ENCODE measurements around the gene DUSP6. TPM values are rescaled to one million over a fixed set of nuclear protein-coding genes. Genes with fewer than 3 reads are reported as not detected.

DUSP6 gene
- total RNA-seq, 1 donor from 2014 or later, result 51.1 TPM

DNA sequence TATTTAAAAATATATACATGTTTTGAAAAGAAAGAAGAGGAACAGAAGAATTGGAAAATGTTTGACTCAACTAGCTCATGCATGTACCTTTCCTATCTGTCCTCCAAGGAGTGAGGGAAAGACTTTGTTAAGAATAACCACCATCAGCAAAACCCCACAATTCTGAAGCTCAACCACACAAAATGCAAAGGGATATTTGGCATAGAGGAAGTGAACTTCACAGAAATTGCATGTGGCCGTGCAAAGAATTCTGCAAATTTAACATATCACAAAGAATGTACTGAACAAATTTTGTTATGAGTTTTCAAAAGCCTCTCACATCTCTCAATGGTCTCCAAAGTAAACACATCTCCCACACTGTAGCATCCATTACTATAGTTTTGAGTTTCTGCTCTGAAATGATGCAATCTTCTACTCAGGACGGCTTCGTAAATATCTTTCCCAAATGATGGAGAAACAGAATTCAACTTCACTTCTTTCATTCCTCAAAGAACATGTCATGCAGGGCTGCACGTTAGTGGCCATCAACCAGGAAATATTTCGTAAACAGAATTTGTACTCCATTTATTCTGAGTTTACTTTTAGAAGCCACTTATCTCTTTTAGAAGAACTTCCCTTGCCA, 17.6 kb downstream of the DUSP6 start:
- no peak overlapping the region for H3K4me3 ChIP-seq
- no peaks in the 10 kb centered on the region for H3K27me3 ChIP-seq
- TF ChIP-seq, protein P1, sequence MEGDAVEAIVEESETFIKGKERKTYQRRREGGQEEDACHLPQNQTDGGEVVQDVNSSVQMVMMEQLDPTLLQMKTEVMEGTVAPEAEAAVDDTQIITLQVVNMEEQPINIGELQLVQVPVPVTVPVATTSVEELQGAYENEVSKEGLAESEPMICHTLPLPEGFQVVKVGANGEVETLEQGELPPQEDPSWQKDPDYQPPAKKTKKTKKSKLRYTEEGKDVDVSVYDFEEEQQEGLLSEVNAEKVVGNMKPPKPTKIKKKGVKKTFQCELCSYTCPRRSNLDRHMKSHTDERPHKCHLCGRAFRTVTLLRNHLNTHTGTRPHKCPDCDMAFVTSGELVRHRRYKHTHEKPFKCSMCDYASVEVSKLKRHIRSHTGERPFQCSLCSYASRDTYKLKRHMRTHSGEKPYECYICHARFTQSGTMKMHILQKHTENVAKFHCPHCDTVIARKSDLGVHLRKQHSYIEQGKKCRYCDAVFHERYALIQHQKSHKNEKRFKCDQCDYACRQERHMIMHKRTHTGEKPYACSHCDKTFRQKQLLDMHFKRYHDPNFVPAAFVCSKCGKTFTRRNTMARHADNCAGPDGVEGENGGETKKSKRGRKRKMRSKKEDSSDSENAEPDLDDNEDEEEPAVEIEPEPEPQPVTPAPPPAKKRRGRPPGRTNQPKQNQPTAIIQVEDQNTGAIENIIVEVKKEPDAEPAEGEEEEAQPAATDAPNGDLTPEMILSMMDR (IDR thresholded peaks at IDR 0.05), result no peak
- no peak for TF ChIP-seq POLR2AphosphoS5 (IDR thresholded peaks at IDR 0.05; ENCODE audit: insufficient read depth in 1 of 2, low read depth in 1 of 2)
- no peak for TF ChIP-seq POLR2A (IDR thresholded peaks at IDR 0.05)
- no peaks in the 10 kb centered on the region for H3K36me3 ChIP-seq
- peaks cover 4% of the 10 kb centered on the region for H3K9me3 ChIP-seq
- DNase-seq (ENCODE audit: extremely low spot score in 2 of 2), result no peak
- no peak overlapping the region for H3K27ac ChIP-seq
- no peaks in the 10 kb centered on the region for H3K4me1 ChIP-seq
- intact Hi-C loops (cut with DNase I), result no loop called here

DNA sequence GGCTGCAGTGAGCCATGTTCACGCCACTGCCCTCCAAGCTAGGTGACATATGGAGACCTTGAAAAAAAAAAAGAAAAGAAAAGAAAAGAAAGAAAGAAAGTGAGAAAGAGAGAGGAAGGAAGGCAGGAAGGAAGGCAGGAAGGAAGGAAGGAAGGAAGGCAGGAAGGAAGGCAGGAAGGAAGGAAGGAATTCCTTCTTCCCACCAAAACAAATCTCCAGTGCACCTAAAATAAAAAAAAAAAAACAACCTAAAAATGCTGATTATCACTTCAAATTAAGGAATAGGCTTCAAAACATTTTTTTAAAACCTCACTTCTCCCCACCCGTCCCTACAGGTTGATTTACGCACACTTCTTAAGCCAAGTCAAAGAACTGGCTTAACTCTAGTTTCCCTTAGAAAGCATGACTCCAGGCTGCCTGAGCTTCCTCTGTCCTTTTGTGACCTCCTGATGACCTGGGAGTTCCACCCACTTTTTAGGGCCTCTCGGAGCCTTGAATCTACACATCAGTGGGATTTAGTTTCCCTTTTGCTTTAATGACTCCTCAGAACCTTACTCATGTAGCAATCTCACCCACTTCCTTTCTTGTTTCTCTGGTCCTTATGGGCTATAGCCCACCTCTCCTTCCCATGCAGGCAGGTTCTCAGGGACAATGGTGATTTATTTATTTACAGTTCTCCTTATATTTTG, 18.6 kb downstream of the DUSP6 start:
- no peaks in the 10 kb centered on the region for H3K27me3 ChIP-seq
- no peak overlapping the region for H3K4me3 ChIP-seq
- no peak overlapping the region for H3K27ac ChIP-seq
- TF ChIP-seq POLR2A (IDR thresholded peaks at IDR 0.05) (no peak), POLR2AphosphoS5 (IDR thresholded peaks at IDR 0.05; ENCODE audit: insufficient read depth in 1 of 2, low read depth in 1 of 2) (no peak)
- TF ChIP-seq, protein P1 (IDR thresholded peaks at IDR 0.05), result no peak
- no peaks in the 10 kb centered on the region for H3K36me3 ChIP-seq
- intact Hi-C loops (cut with DNase I), result no loop called here
- no peak for DNase-seq (ENCODE audit: extremely low spot score in 2 of 2)
- H3K4me1 ChIP-seq, result no peaks in the 10 kb centered on the region
- peaks cover 4% of the 10 kb centered on the region for H3K9me3 ChIP-seq

DNA sequence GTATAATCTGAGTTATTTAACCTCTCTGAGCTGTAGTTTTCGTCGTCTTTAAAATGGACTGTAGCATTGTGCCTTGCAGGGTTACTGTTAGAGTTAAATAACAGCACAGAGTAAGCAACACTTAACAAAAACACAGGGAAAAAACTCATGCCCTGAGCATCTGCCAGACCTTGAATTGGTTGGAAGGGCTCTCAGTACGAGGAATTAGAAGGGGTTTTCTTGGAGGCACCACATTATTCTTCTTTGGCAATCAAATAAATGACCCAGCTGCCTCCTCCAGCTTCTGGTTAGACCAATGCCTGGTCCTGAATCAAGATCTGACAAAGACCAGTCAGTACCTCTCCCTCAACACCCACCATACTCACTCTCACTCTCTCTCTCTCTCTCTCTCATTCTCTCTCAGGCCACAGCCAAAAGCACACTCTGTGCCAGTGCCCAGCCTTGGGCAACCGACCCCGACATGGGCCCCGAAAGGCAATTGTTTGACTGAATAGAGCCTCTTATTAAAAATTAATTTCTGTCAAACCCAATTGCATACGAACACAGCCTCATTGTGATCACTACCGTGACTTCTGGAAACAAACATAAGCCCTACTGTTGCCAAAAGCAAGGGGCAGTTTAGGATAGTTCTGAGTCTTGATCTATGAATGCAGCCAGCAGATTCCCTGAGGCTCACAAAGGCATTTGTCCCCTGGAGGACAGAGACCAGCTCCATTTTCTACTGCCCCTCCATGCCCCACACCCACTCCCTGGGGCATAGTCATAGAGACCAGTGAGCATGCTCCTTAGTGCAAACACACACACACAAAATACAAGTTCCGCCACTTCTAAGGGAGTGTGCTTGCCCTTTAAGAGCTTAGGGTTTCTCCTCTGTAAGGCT, 23.9 kb downstream of the DUSP6 start:
- no peak for DNase-seq (ENCODE audit: extremely low spot score in 2 of 2)
- H3K4me1 ChIP-seq, result no peaks in the 10 kb centered on the region
- no peaks in the 10 kb centered on the region for H3K27me3 ChIP-seq
- no peaks in the 10 kb centered on the region for H3K36me3 ChIP-seq
- TF ChIP-seq, protein P1 (IDR thresholded peaks at IDR 0.05), result no peak
- no peak for TF ChIP-seq POLR2A (IDR thresholded peaks at IDR 0.05)
- no peak for TF ChIP-seq POLR2AphosphoS5 (IDR thresholded peaks at IDR 0.05; ENCODE audit: insufficient read depth in 1 of 2, low read depth in 1 of 2)
- H3K4me3 ChIP-seq, result no peak overlapping the region
- no peak overlapping the region for H3K27ac ChIP-seq
- peaks cover 4% of the 10 kb centered on the region for H3K9me3 ChIP-seq
- intact Hi-C loops (cut with DNase I), result no loop called here

DNA sequence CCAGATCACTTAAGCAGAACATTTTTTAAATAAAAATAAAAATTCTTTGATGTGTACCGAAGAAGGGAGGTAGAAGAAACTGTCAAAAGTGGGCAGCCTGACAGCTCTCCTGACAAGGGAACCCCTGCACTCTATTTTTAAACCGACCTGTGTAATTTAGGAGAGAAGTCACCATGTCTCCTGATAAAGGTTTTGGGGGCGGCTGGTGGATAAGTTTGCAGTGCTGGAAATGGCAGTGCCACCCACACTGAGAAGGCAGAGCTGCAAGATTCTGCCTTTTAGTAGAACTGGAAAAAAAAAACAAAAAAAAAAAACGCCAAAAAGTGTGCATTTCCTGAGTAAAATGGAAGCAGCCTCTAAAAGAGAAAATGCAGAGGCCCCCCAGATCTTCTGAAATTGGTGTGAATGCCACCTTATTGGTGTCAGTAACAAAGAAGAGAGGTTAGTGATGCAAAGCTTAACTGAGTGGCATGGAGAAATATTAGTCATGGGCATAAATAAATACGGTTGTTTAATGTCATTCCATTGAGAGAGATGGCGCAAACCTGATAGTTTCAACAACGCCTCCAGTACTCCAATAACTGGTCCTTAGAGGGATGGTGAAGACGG, 24.7 kb downstream of the DUSP6 start:
- Histone ChIP-seq H3K27me3 (no peaks in the 10 kb centered on the region), H3K27ac (no peak overlapping the region), H3K4me3 (no peak overlapping the region), H3K4me1 (no peaks in the 10 kb centered on the region), H3K9me3 (peaks cover 4% of the 10 kb centered on the region), H3K36me3 (no peaks in the 10 kb centered on the region)
- no peak for DNase-seq (ENCODE audit: extremely low spot score in 2 of 2)
- intact Hi-C loops (cut with DNase I), result no loop called here
- TF ChIP-seq, protein P1 (IDR thresholded peaks at IDR 0.05), result no peak
- TF ChIP-seq POLR2A (IDR thresholded peaks at IDR 0.05) (no peak), POLR2AphosphoS5 (IDR thresholded peaks at IDR 0.05; ENCODE audit: insufficient read depth in 1 of 2, low read depth in 1 of 2) (no peak)
